HCT116 (cell line): ENCODE data around the gene DAAM1. TPM values are rescaled to one million over a fixed set of nuclear protein-coding genes. Genes with fewer than 3 reads are reported as not detected.

Experiments used
- ATAC-seq: fragments of 200-7000 bp; cut with Tn5 transposase; 2 replicates; pipeline ENCODE4 v1.9.1; 2020; ENCODE audit warnings: mild to moderate bottlenecking, moderate library complexity
- BruUV-seq: library from RNA; stranded (reverse); fragments of 400-500 nt; replicated peaks from 2 replicates; lab custom pipeline; 2021; lab: Mats Ljungman, UMichigan
- CTCF ChIA-PET: fragments of 300-600 bp; sonication (Branson Sonifier 250); formaldehyde crosslinking; loops from one replicate; lab custom pipeline; 2021; ENCODE audit warnings: antibody characterized with exemption; lab: Charles Lee
- POLR2A ChIA-PET: fragments of 300-600, 350-600 bp; sonication (Branson Sonifier 250); formaldehyde crosslinking; loops from one replicate; lab custom pipeline; 2021; ENCODE audit warnings: antibody characterized with exemption; lab: Charles Lee
- RAD21 ChIA-PET, 2 experiments: fragments of 300-600 bp; sonication (Branson Sonifier 250); formaldehyde crosslinking; loops; one replicate each; lab custom pipeline; 2023; ENCODE audit warnings: low total read pairs in 2 of 2; ENCODE audit not compliant: uncharacterized antibody in 2 of 2, unreplicated experiment in 2 of 2, low non-redundant PET in 1 of 2; lab: Charles Lee
- DNase-seq: peaks from one replicate; pipeline ENCODE4 v3.0.0-alpha.2; 2010; ENCODE audit warnings: low read depth, low spot score
- H2AFZ ChIP-seq: fragments of 200-600 bp; shearing (Covaris generic), sonication (generic); 2 replicates; pipeline ENCODE4 v1.6.1; 2017; ENCODE audit warnings: low read depth, mixed run types, mixed read lengths, antibody characterized with exemption, low read length; ENCODE audit not compliant: poor library complexity, severe bottlenecking
- H3K27ac ChIP-seq: 2 replicates; pipeline ENCODE4 v1.5.1; 2012; ENCODE audit warnings: low read depth, low read length
- H3K27me3 ChIP-seq: fragments of 200-600 bp; sonication (generic); 2 replicates; pipeline ENCODE4 v1.6.1; 2016; ENCODE audit warnings: mixed run types, low read length, mixed read lengths; ENCODE audit not compliant: insufficient read depth
- H3K36me3 ChIP-seq, 2 experiments: fragments of 200-500 bp in 1 of 2; fragments of 200-600 bp in 1 of 2; sonication (Bioruptor generic) in 1 of 2; sonication (generic) in 1 of 2; 2 replicates each; pipeline versions ENCODE4 v1.5.1 to v1.6.1; 2014 to 2016; ENCODE audit warnings: low read length in 2 of 2, inconsistent platforms in 1 of 2, mixed read lengths in 1 of 2, mixed run types in 1 of 2; ENCODE audit not compliant: insufficient read depth in 2 of 2, control insufficient read depth in 1 of 2
- H3K4me1 ChIP-seq, 2 experiments: fragments of 200-600 bp in 1 of 2; sonication (generic) in 1 of 2; 2 replicates each; pipeline versions ENCODE4 v1.5.1 to v1.6.1; 2012 to 2017; ENCODE audit warnings: low read length in 2 of 2, inconsistent platforms in 1 of 2, mild to moderate bottlenecking in 1 of 2, mixed read lengths in 1 of 2, mixed run types in 1 of 2, moderate library complexity in 1 of 2; ENCODE audit not compliant: insufficient read depth in 2 of 2, control insufficient read depth in 1 of 2
- H3K4me2 ChIP-seq: fragments of 200-600 bp; sonication (generic); 2 replicates; pipeline ENCODE4 v1.6.1; 2017; ENCODE audit warnings: mixed run types, low read length, mixed read lengths
- H3K4me3 ChIP-seq, 2 experiments: fragments of 200-600 bp in 1 of 2; sonication (generic) in 1 of 2; replicated peaks in 1 of 2; 2 replicates each; pipeline ENCODE4 v1.5.1; 2011 to 2016; ENCODE audit warnings: low read length in 2 of 2, control low read depth in 1 of 2, low read depth in 1 of 2, mild to moderate bottlenecking in 1 of 2, mixed read lengths in 1 of 2, mixed run types in 1 of 2
- H3K79me2 ChIP-seq: fragments of 200-600 bp; sonication (generic); 2 replicates; pipeline ENCODE4 v1.6.1; 2017; ENCODE audit warnings: mild to moderate bottlenecking, mixed run types, low read length, moderate library complexity, mixed read lengths; ENCODE audit not compliant: insufficient read depth
- H3K9ac ChIP-seq: fragments of 200-600 bp; sonication (generic); 2 replicates; pipeline ENCODE4 v1.6.1; 2016; ENCODE audit warnings: low read length, mixed read lengths
- H3K9me2 ChIP-seq: fragments of 200-600 bp; sonication (generic), shearing (Covaris generic); 2 replicates; pipeline ENCODE4 v1.6.1; 2017; ENCODE audit warnings: mixed run types, mild to moderate bottlenecking, moderate library complexity; ENCODE audit not compliant: insufficient read depth
- H3K9me3 ChIP-seq, 2 experiments: fragments of 200-500 bp in 1 of 2; fragments of 200-600 bp in 1 of 2; sonication (Bioruptor generic) in 1 of 2; sonication (generic) in 1 of 2; 2 replicates each; pipeline ENCODE4 v1.6.1; 2014 to 2017; ENCODE audit warnings: low read length in 2 of 2, mixed read lengths in 2 of 2, inconsistent platforms in 1 of 2, low read depth in 1 of 2, mild to moderate bottlenecking in 1 of 2, mixed run types in 1 of 2, moderate library complexity in 1 of 2; ENCODE audit not compliant: control insufficient read depth in 1 of 2, insufficient read depth in 1 of 2
- H4K20me1 ChIP-seq: fragments of 200-600 bp; sonication (generic), shearing (Covaris generic); 2 replicates; pipeline ENCODE4 v1.6.1; 2017; ENCODE audit warnings: mixed run types, mild to moderate bottlenecking, moderate library complexity; ENCODE audit not compliant: insufficient read depth
- CBX3 ChIP-seq: IDR thresholded peaks from 2 replicates; pipeline ENCODE4 v1.6.1; 2012; ENCODE audit warnings: low read depth
- EGR1 ChIP-seq: IDR thresholded peaks from 2 replicates; pipeline ENCODE4 v1.6.1; 2012; ENCODE audit warnings: low read depth
- MAX ChIP-seq: IDR thresholded peaks from 2 replicates; pipeline ENCODE4 v1.6.1; 2012
- REST ChIP-seq: IDR thresholded peaks from 2 replicates; pipeline ENCODE4 v1.6.1; 2012; ENCODE audit warnings: low read depth
- intact Hi-C: fragments of 100-400 bp; cut with micrococcal nuclease; formaldehyde crosslinking; loops from 2 replicates; pipeline ENCODE4 v1.10.0; 2022
- total RNA-seq: library from RNA; stranded (reverse); gene quantifications from one replicate; pipeline ENCODE4 v1.2.1, GENCODE V29; 2021; ENCODE audit not compliant: unreplicated experiment

DAAM1 gene
- total RNA-seq, 1 experiment from 2014 or later, result 10.7 TPM

- no peak for TF ChIP-seq REST
Observed at GRCh38 chr14:59239022-59239421, 50.6 kb downstream of the DAAM1 start (continued).

- H3K79me2 ChIP-seq, result no peaks in the 10 kb centered on the region
- ChIA-PET RAD21 (no interaction called here), POLR2A (no interaction called here)
Observed at GRCh38 chr14:59240356-59240755, 51.9 kb downstream of the DAAM1 start.

More at GRCh38 chr14:59240356-59240755, 51.9 kb downstream of the DAAM1 start:
- no peak overlapping the region for H3K4me2 ChIP-seq
- H3K36me3 ChIP-seq, result no peaks in the 10 kb centered on the region
- H3K9me2 ChIP-seq, result no peaks in the 10 kb centered on the region
- no peaks in the 10 kb centered on the region; a peak in 1 of 4 replicates for H3K4me1 ChIP-seq
- no peak overlapping the region for H2AFZ ChIP-seq
- CTCF ChIA-PET, result no interaction called here
- H3K4me3 ChIP-seq, result no peak overlapping the region
- TF ChIP-seq EGR1 (no peak), MAX (no peak), REST (no peak), CBX3 (no peak)
- intact Hi-C loops, result no loop called here
- no peaks in the 10 kb centered on the region for H3K27me3 ChIP-seq
- H4K20me1 ChIP-seq, result no peaks in the 10 kb centered on the region
- no peak overlapping the region for H3K9ac ChIP-seq
- no peaks in the 10 kb centered on the region for H3K9me3 ChIP-seq
- H3K27ac ChIP-seq, result no peak overlapping the region
- ATAC-seq (no peak), DNase-seq (no peak)
- no TSS peak for BruUV-seq
